LHCN-M2 (cell line): Measurements from ENCODE around the gene RABL2A. TPM values are rescaled to one million over a fixed set of nuclear protein-coding genes. Genes with fewer than 3 reads are reported as not detected.
A peak's percentile ranks its signal among the peaks of the same experiment; 100 is the strongest.
"Not testable (repeated sequence)": the region's sequence is repeated elsewhere in the genome, so short reads cannot be mapped to it uniquely, and the experiment has no call there.

Experiments used
- DNase-seq: peaks from one replicate; pipeline ENCODE4 v3.0.0-alpha.2; 2012; ENCODE audit warnings: low read depth
- total RNA-seq: library from RNA; depleted of rRNA; stranded (reverse); fragments of >200 nt; gene quantifications from 2 replicates; pipeline ENCODE4 v1.2.3, GENCODE V29; 2014; rRNA removed

RABL2A gene
- total RNA-seq, 1 experiment from 2014 or later, result 5.1 TPM

GRCh38 chr2:113679457-113679856 is 52.4 kb downstream of the RABL2A start:
- no peak for DNase-seq

GRCh38 chr2:113685471-113685870 is 58.4 kb downstream of the RABL2A start:
- peak; percentile 7 for DNase-seq

- DNase-seq, result peak; percentile 11
Observed at GRCh38 chr2:113686537-113686936, 59.5 kb downstream of the RABL2A start.

- DNase-seq, result not testable (repeated sequence)
Observed at GRCh38 chr2:113690871-113691270, 63.8 kb downstream of the RABL2A start.

Other genes starting within 250 kb of the RABL2A start
- gene ZNG1B, start 189.6 kb upstream of the RABL2A start, total RNA-seq, result 20.8 and 28.1 TPM in 2 replicates
- 0.06 TPM in 1 of 2 replicates, not detected in the other for gene FOXD4L1, start 128.6 kb upstream of the RABL2A start, total RNA-seq
- 71.1 and 74.3 TPM in 2 replicates for gene SLC35F5, start 129.4 kb downstream of the RABL2A start, total RNA-seq